ENCODE results near the gene RNF215.

DNA sequence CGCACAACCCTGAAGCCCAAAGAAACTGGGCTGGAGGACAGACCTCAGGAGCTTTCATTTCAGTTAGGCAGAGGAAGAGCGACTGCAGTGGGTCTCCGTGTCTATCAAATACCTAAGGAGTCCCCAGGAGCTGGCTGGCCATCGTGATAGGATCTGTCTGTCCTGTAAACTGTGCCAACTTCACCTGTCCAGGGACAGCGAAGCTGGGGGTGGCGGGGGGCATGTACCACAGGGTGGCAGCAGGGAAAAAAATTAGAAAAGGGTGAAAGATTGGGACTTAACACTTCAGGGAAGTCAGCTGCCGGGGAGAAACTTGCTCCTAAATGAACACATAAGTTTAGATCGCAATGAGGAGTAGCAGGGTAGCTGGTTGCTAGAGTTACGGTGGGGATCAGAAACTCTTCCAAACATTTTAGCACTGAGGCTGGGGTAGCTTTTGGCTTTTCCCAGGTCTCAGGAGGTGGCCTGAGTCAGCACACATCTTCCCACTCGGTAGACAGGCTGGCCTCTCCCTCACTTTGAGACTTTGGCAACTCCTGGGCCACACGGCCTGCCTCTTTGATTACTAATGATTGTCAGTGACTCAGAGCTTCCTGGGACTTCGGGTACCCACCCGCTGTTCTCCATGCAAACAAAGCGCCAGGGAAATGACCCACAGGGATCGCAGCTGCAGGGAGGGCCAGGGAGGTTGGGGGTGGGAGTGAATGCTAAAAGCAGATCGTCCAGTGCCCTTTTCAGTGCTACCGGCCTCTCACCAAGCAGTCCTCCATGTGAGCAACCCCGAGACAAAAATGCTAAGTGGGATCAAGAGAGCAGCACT, 35.5 kb upstream of the RNF215 start:
- TF ChIP-seq, protein P1, sequence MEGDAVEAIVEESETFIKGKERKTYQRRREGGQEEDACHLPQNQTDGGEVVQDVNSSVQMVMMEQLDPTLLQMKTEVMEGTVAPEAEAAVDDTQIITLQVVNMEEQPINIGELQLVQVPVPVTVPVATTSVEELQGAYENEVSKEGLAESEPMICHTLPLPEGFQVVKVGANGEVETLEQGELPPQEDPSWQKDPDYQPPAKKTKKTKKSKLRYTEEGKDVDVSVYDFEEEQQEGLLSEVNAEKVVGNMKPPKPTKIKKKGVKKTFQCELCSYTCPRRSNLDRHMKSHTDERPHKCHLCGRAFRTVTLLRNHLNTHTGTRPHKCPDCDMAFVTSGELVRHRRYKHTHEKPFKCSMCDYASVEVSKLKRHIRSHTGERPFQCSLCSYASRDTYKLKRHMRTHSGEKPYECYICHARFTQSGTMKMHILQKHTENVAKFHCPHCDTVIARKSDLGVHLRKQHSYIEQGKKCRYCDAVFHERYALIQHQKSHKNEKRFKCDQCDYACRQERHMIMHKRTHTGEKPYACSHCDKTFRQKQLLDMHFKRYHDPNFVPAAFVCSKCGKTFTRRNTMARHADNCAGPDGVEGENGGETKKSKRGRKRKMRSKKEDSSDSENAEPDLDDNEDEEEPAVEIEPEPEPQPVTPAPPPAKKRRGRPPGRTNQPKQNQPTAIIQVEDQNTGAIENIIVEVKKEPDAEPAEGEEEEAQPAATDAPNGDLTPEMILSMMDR (IDR thresholded peaks at IDR 0.05) = no peak
- no peak for TF ChIP-seq EZH2 (IDR thresholded peaks at IDR 0.05)
- no peak for TF ChIP-seq EZH2phosphoT487 (IDR thresholded peaks at IDR 0.05)

All from neural progenitor cell (in vitro differentiated cells).